SK-N-SH treated with all-trans-retinoic acid at 6 μM for 48 hours (cell line): ENCODE measurements around the gene JAM2.

Experiments used
- OSR1 ChIP-seq: fragments of 250-450 bp; sonication (Bioruptor Pico); IDR thresholded peaks from 2 replicates; pipeline ENCODE4 v1.8.0; 2022; ENCODE audit warnings: moderate library complexity, mild to moderate bottlenecking, inconsistent platforms
- ZC3H10 ChIP-seq: fragments of 250-450 bp; sonication (Bioruptor Pico); IDR thresholded peaks from 2 replicates; pipeline ENCODE4 v1.5.1; 2021; ENCODE audit warnings: mild to moderate bottlenecking, moderate library complexity
- ZNF70 ChIP-seq: fragments of 450-650 bp; formaldehyde crosslinking; IDR thresholded peaks from 2 replicates; pipeline ENCODE4 v1.5.0; 2020; ENCODE audit warnings: mild to moderate bottlenecking, moderate library complexity
- TF ChIP-seq, protein P1 (sequence below): fragments of 250-450 bp; sonication (Bioruptor Pico); IDR thresholded peaks from 2 replicates; pipeline ENCODE4 v1.5.0; 2020; ENCODE audit warnings: mild to moderate bottlenecking, moderate library complexity

DNA sequence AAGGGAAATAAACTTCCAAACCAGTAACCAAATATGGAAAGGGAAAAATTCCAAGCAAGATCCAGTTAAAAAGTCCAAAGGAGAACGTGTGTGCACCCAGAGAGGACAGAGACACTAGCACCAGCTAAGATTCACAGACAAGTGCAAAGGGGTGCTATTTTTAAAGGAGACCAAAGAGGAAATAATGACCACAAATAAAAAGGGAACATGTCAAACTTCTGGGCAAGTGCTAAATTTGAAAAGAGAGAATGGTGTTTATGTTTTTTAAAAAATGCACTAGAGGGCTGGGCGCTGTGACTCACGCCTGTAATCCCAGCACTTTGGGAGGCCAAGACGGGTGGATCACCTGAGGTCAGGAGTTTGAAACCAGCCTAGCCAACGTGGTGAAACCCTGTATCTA, 8.6 kb downstream of the JAM2 start:
- TF ChIP-seq, protein P1, sequence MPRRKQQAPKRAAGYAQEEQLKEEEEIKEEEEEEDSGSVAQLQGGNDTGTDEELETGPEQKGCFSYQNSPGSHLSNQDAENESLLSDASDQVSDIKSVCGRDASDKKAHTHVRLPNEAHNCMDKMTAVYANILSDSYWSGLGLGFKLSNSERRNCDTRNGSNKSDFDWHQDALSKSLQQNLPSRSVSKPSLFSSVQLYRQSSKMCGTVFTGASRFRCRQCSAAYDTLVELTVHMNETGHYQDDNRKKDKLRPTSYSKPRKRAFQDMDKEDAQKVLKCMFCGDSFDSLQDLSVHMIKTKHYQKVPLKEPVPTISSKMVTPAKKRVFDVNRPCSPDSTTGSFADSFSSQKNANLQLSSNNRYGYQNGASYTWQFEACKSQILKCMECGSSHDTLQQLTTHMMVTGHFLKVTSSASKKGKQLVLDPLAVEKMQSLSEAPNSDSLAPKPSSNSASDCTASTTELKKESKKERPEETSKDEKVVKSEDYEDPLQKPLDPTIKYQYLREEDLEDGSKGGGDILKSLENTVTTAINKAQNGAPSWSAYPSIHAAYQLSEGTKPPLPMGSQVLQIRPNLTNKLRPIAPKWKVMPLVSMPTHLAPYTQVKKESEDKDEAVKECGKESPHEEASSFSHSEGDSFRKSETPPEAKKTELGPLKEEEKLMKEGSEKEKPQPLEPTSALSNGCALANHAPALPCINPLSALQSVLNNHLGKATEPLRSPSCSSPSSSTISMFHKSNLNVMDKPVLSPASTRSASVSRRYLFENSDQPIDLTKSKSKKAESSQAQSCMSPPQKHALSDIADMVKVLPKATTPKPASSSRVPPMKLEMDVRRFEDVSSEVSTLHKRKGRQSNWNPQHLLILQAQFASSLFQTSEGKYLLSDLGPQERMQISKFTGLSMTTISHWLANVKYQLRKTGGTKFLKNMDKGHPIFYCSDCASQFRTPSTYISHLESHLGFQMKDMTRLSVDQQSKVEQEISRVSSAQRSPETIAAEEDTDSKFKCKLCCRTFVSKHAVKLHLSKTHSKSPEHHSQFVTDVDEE (CRISPR knock-in tag): no peak
- TF ChIP-seq ZC3H10 (CRISPR knock-in tag) (no peak), OSR1 (CRISPR knock-in tag) (no peak), ZNF70 (CRISPR knock-in tag) (no peak)
